Mononuclear cell (primary cell): ENCODE measurements around the gene EPN2. TPM values are rescaled to one million over a fixed set of nuclear protein-coding genes. Genes with fewer than 3 reads are reported as not detected.

Source experiments
- H3K27me3 ChIP-seq: 2 replicates; pipeline ENCODE4 v1.6.0; 2011; ENCODE audit warnings: low read length, control low read depth; ENCODE audit not compliant: insufficient read depth
- H3K4me1 ChIP-seq: 2 replicates; pipeline ENCODE4 v1.5.1; 2011; ENCODE audit warnings: mild to moderate bottlenecking, low read length, control low read depth; ENCODE audit not compliant: insufficient read depth
- H3K4me3 ChIP-seq: 2 replicates; pipeline ENCODE4 v1.5.1; 2011; ENCODE audit warnings: mild to moderate bottlenecking, low read length, moderate library complexity
- H3K9me3 ChIP-seq: 2 replicates; pipeline ENCODE4 v1.5.1; 2011; ENCODE audit warnings: low read depth, mild to moderate bottlenecking, control low read depth, low read length
- total RNA-seq: library from RNA; depleted of rRNA; stranded (reverse); fragments of >200 nt; gene quantifications from one replicate; pipeline ENCODE4 v1.2.3, GENCODE V29; 2012

Gene EPN2
- total RNA-seq, 1 donor: 8.4 TPM

GRCh38 chr17:19250421-19251173 lies 13.4 kb downstream of the EPN2 start:
- H3K27me3 ChIP-seq: no peaks in the 10 kb centered on the region
- no peaks in the 10 kb centered on the region for H3K4me1 ChIP-seq
- H3K4me3 ChIP-seq: no peak overlapping the region
- no peaks in the 10 kb centered on the region for H3K9me3 ChIP-seq

GRCh38 chr17:19253112-19253511 lies 15.9 kb downstream of the EPN2 start:
- H3K27me3 ChIP-seq: no peaks in the 10 kb centered on the region
- no peaks in the 10 kb centered on the region for H3K4me1 ChIP-seq
- no peak overlapping the region for H3K4me3 ChIP-seq
- no peaks in the 10 kb centered on the region for H3K9me3 ChIP-seq

GRCh38 chr17:19254651-19255050 lies 17.5 kb downstream of the EPN2 start:
- Histone ChIP-seq H3K27me3 (no peaks in the 10 kb centered on the region), H3K9me3 (no peaks in the 10 kb centered on the region)

DNA sequence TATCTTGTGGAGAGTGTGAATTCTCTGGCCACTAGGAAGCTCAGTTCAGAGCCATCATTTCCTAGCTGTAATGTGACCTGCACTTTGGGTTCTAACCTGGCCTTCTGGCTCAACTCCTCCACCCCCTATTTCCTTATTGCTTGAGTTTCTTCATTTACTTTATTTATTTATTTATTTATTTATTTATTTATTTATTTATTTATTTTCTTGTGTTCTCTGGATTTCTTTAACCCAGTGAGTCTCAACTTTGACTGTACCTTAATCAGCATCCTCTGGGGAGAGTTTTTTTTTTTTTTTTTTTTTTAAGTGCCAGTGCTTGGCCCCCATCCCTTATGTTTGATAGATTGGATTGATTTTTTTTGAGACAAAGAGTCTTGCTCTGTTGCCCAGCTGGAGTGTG lies 18.1 kb downstream of the EPN2 start:
- no peak overlapping the region for H3K4me3 ChIP-seq
- H3K27me3 ChIP-seq: peaks cover 3% of the 10 kb centered on the region
- no peaks in the 10 kb centered on the region for H3K4me1 ChIP-seq
- no peaks in the 10 kb centered on the region for H3K9me3 ChIP-seq

More at GRCh38 chr17:19254651-19255050, 17.5 kb downstream of the EPN2 start:
- no peak overlapping the region for H3K4me3 ChIP-seq
- no peaks in the 10 kb centered on the region for H3K4me1 ChIP-seq

GRCh38 chr17:19258371-19258770 lies 21.2 kb downstream of the EPN2 start:
- peaks cover 7% of the 10 kb centered on the region for H3K27me3 ChIP-seq
- H3K9me3 ChIP-seq: no peaks in the 10 kb centered on the region
- H3K4me1 ChIP-seq: no peaks in the 10 kb centered on the region
- H3K4me3 ChIP-seq: no peak overlapping the region

DNA sequence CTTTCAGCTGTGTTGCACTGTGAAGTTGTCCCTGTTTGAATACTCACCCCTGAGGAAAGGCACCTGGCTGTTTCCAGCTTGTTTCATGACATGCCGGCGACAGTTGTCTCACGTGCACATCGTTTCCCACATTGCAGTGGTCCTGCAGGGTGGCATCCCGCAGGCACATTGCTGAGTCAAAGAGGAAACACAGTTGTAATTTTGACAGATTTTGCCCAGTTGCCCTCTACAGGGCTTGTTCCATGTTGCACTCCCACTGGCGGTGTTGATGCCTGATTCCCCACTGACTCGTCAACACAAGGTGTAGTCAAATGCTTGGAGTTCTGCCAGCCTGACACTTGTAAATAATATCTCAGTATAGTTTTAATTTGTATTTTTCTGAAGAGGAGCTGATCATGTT lies 23.8 kb downstream of the EPN2 start:
- no peaks in the 10 kb centered on the region for H3K4me1 ChIP-seq
- H3K27me3 ChIP-seq: peaks cover 7% of the 10 kb centered on the region
- H3K9me3 ChIP-seq: no peaks in the 10 kb centered on the region
- H3K4me3 ChIP-seq: no peak overlapping the region

- H3K27me3 ChIP-seq: peaks cover 7% of the 10 kb centered on the region
- H3K9me3 ChIP-seq: no peaks in the 10 kb centered on the region
- H3K4me1 ChIP-seq: no peaks in the 10 kb centered on the region
- H3K4me3 ChIP-seq: no peak overlapping the region
Measured at GRCh38 chr17:19261426-19261825, 24.3 kb downstream of the EPN2 start.

DNA sequence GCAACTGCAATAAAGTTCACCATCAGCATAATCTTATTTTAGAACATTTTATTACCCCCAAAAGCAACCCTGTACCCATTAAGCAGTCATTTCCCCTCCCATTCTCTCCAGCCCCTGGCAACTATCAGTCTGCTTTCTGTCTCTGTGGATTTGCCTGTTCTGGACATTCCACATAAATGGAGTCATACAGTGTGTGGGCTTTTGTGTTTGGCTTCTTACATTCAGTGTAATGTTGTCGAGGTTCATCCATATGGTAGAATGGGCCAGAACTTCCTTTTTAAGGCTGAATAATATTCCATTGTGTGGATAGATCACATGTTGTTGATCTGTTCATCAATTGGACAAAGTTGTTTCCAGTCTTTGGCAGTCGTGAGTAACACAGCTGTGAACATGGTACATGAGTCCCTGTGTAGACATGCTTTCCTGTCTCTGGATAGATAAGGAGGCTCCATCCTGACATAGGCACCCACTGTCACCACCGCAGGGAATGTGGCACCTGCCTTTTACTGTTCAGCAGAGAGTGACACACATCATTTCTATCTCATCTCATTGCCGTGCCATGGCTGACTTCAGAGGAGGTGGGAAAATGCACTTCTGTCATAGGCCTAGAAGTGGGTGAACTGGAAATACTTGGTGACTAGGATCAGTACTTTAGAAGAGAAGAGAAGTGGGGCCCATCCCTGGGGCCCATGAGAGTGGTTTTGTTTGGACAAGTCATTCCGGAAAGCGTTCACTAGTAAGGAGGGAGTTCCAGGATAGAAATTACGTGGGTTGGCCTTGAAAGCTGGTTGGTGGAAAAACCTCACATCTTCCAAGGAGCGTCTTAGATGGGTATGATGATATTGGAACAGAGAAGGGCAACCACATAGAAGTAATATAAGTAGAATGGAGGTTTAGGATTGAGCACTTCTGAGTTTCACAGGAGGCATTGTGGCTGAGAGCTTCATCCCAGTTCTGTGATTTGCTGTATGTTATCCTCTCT lies 25.8 kb downstream of the EPN2 start:
- peaks cover 7% of the 10 kb centered on the region for H3K27me3 ChIP-seq
- no peaks in the 10 kb centered on the region for H3K9me3 ChIP-seq
- H3K4me1 ChIP-seq: no peaks in the 10 kb centered on the region
- no peak overlapping the region for H3K4me3 ChIP-seq

DNA sequence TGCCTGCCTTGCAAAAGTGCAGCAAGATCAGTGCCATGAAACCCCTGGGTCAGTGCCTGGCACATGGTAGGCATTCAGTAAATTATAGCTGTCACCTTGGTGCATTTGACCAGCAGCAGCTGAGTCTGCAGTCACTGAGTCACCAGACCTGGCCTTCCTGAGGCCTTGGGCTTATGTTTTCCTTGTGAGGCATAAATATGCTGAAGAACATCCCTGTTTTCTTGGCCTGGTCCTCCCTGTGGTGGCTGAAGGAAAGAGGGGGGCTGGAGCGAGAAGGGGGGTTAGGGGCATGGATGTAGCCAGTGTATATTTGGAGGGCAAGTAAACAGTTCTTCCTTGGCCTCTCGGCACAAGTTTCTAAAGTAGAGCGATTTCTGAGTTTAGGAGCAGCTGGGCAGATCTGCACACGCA lies 26.5 kb downstream of the EPN2 start:
- Histone ChIP-seq H3K4me1 (peaks cover 1% of the 10 kb centered on the region), H3K9me3 (no peaks in the 10 kb centered on the region), H3K4me3 (no peak overlapping the region), H3K27me3 (peaks cover 7% of the 10 kb centered on the region)

DNA sequence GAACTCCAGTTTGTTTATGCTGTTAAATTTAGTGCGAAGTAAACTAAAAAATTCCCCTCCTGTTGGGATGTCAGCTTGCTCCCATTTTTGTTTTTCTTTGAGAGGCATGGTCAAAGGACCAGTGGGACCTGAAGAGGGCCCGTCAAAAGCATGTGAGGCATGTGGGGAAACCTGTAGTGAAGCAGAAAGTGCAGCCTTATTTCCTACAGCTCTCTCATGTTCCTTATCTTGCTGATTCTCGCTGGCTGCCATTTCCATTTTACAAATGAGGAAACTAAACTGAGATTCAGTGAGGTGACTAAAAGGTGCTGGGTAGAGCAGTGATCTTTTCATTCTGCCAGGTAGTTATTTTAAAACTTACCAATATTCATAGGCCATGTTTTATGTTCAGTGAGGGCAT lies 27.1 kb downstream of the EPN2 start:
- Histone ChIP-seq H3K9me3 (no peaks in the 10 kb centered on the region), H3K4me3 (no peak overlapping the region), H3K4me1 (peaks cover 8% of the 10 kb centered on the region), H3K27me3 (peaks cover 7% of the 10 kb centered on the region)

- Histone ChIP-seq H3K27me3 (peaks cover 7% of the 10 kb centered on the region), H3K4me3 (no peak overlapping the region), H3K9me3 (no peaks in the 10 kb centered on the region), H3K4me1 (peaks cover 12% of the 10 kb centered on the region)
Measured at GRCh38 chr17:19264681-19265080, 27.5 kb downstream of the EPN2 start.

GRCh38 chr17:19265755-19266154 lies 28.6 kb downstream of the EPN2 start:
- Histone ChIP-seq H3K4me1 (peaks cover 15% of the 10 kb centered on the region), H3K4me3 (no peak overlapping the region)

DNA sequence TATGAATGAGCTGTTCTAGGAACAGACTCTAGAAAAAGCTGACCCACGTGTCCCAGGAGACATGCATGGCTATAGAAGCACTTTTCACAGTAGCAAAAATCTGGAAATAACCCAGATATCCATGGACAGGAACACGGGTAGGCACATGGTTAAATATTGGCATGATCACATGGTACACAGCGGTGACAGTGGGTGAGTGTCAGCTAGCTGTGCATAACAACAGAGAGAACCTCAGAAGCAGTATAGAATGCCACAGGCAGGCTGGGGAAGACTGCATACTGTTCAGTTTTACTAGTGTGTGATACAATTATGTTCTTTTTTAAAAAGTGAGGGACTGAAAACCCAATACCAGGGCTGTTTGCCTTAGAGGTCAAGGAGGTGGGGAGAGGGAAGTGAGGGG lies 31.4 kb downstream of the EPN2 start:
- Histone ChIP-seq H3K4me1 (peaks cover 20% of the 10 kb centered on the region), H3K9me3 (no peaks in the 10 kb centered on the region), H3K27me3 (peaks cover 4% of the 10 kb centered on the region), H3K4me3 (no peak overlapping the region)

More at GRCh38 chr17:19265755-19266154, 28.6 kb downstream of the EPN2 start:
- Histone ChIP-seq H3K27me3 (peaks cover 4% of the 10 kb centered on the region), H3K9me3 (no peaks in the 10 kb centered on the region)

DNA sequence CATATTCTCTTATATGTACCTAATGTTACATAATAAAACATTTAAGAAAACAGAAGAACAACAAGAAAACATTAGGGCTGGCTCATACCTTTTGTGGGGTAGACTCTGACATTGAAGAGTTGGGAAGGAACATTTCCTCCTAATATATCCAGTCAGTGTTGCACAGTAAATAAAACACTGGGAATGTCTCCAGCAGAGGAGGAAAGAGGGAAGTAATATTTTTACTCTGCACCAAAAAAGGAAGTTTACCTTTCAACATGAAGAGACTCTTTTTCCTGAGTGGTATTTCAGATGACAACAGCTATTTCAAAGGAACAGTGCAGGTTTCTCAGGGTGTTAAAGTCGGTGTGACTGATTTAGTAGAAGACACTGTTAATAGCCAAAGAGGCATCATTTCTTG lies 31.9 kb downstream of the EPN2 start:
- Histone ChIP-seq H3K27me3 (peaks cover 8% of the 10 kb centered on the region), H3K9me3 (no peaks in the 10 kb centered on the region), H3K4me1 (peaks cover 20% of the 10 kb centered on the region), H3K4me3 (no peak overlapping the region)

DNA sequence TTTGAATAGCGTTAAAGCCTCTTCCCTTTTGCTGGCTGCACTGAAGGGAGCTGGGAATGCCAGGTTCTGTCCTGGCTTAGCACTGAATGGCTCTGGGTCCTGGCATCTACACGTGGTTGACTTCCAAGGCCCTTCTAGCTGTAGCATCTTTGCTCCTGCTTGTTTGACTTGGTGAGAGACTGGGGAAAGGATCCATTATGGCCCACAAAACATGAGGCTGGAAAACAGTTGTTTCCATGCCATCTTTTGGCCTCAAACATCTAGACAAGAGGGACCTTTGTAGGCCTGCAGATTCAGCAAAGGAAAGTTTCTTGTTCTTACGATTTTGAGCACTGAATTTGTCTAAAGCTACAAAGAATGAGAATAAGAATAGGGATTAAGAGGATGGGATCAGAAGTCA lies 32.5 kb downstream of the EPN2 start:
- Histone ChIP-seq H3K4me1 (peaks cover 20% of the 10 kb centered on the region), H3K4me3 (no peak overlapping the region), H3K9me3 (no peaks in the 10 kb centered on the region), H3K27me3 (peaks cover 8% of the 10 kb centered on the region)
